Activated CD8-positive, alpha-beta memory T cell treated with anti-CD3 and anti-CD28 coated beads for 24 hours (primary cell): ENCODE results near the gene OR1Q1.
"Not testable (repeated sequence)": the region's sequence is repeated elsewhere in the genome, so short reads cannot be mapped to it uniquely, and the experiment has no call there.

Experiments used
- DNase-seq: peaks from one replicate; pipeline ENCODE4 v3.0.0-alpha.2; 2020

OR1Q1 gene

GRCh38 chr9:122614362-122614761 is at the start of gene OR1Q1:
OR1Q1 (plus strand) TSS chr9:122614738; CDS start chr9:122614738, 0 bp downstream.
- no peak for DNase-seq

- DNase-seq: no peak
Observed at GRCh38 chr9:122567901-122568300, 46.6 kb upstream of the OR1Q1 start.

- DNase-seq: no peak
Observed at GRCh38 chr9:122572456-122572855, 42.1 kb upstream of the OR1Q1 start.

GRCh38 chr9:122579874-122580273 is 34.7 kb upstream of the OR1Q1 start:
- DNase-seq: no peak

- DNase-seq: no peak
Observed at GRCh38 chr9:122580360-122580759, 34.2 kb upstream of the OR1Q1 start.

- DNase-seq: not testable (repeated sequence)
Observed at GRCh38 chr9:122583284-122583683, 31.3 kb upstream of the OR1Q1 start, which contains the start of gene OR1L8. OR1L8 (minus strand) TSS chr9:122583384; CDS start chr9:122568477, 14,907 bp downstream.

- DNase-seq: no peak
Observed at GRCh38 chr9:122605691-122606090, 8.8 kb upstream of the OR1Q1 start.

- DNase-seq: no peak
Observed at GRCh38 chr9:122606587-122606986, 8.0 kb upstream of the OR1Q1 start.

GRCh38 chr9:122609804-122610203 is 4.7 kb upstream of the OR1Q1 start:
- no peak for DNase-seq

GRCh38 chr9:122619996-122620395 is 5.5 kb downstream of the OR1Q1 start:
- DNase-seq: no peak

GRCh38 chr9:122642226-122642625 is 27.7 kb downstream of the OR1Q1 start:
- DNase-seq: no peak

GRCh38 chr9:122656378-122656777 is 41.8 kb downstream of the OR1Q1 start:
- no peak for DNase-seq

- DNase-seq: no peak
Observed at GRCh38 chr9:122657527-122657926, 43.0 kb downstream of the OR1Q1 start, which contains the start of gene OR1B1. OR1B1 (minus strand) TSS chr9:122657627.

- no peak for DNase-seq
Observed at GRCh38 chr9:122661416-122661815, 46.9 kb downstream of the OR1Q1 start, which contains the start of gene OR1L1. OR1L1 (plus strand) TSS chr9:122661716; CDS start chr9:122661716, 0 bp downstream.
